GM10847 (cell line): ENCODE measurements around the gene RASSF5.

Experiments used
- POLR2A ChIP-seq: IDR thresholded peaks from 2 replicates; pipeline ENCODE4 v1.6.1; 2011; ENCODE audit not compliant: insufficient read length; ENCODE audit errors: extremely low read depth

RASSF5 gene

GRCh38 chr1:206514813-206515387, 7.6 kb downstream of the RASSF5 start:
- TF ChIP-seq POLR2A: no peak

GRCh38 chr1:206516728-206516990, 9.3 kb downstream of the RASSF5 start:
- TF ChIP-seq POLR2A: no peak

- no peak for TF ChIP-seq POLR2A
Measured at GRCh38 chr1:206517784-206518183, 10.5 kb downstream of the RASSF5 start.

- TF ChIP-seq POLR2A: no peak
Measured at GRCh38 chr1:206518206-206518605, 10.9 kb downstream of the RASSF5 start.

- no peak for TF ChIP-seq POLR2A
Measured at GRCh38 chr1:206518743-206519142, 11.4 kb downstream of the RASSF5 start.

- TF ChIP-seq POLR2A: no peak
Measured at GRCh38 chr1:206521127-206521526, 13.8 kb downstream of the RASSF5 start.

GRCh38 chr1:206521694-206522402, 14.5 kb downstream of the RASSF5 start:
- no peak for TF ChIP-seq POLR2A

GRCh38 chr1:206524739-206525364, 17.5 kb downstream of the RASSF5 start:
- TF ChIP-seq POLR2A: no peak

- no peak for TF ChIP-seq POLR2A
Measured at GRCh38 chr1:206526064-206526911, 19.0 kb downstream of the RASSF5 start.

GRCh38 chr1:206529425-206529824, 22.1 kb downstream of the RASSF5 start:
- TF ChIP-seq POLR2A: no peak

- TF ChIP-seq POLR2A: no peak
Measured at GRCh38 chr1:206532368-206532767, 25.0 kb downstream of the RASSF5 start.

- no peak for TF ChIP-seq POLR2A
Measured at GRCh38 chr1:206534552-206534951, 27.2 kb downstream of the RASSF5 start.

- TF ChIP-seq POLR2A: no peak
Measured at GRCh38 chr1:206535853-206536188, 28.5 kb downstream of the RASSF5 start.

GRCh38 chr1:206537141-206537540, 29.8 kb downstream of the RASSF5 start:
- no peak for TF ChIP-seq POLR2A

- TF ChIP-seq POLR2A: no peak
Measured at GRCh38 chr1:206538086-206538770, 30.9 kb downstream of the RASSF5 start.
